H1 (cell line): ENCODE results near the gene PRSS8. TPM values are rescaled to one million over a fixed set of nuclear protein-coding genes. Genes with fewer than 3 reads are reported as not detected.
A peak's percentile ranks its signal among the peaks of the same experiment; 100 is the strongest.

Experiments used
- CTCF ChIA-PET: fragments of 300-600 bp; sonication (Branson Sonifier 250); formaldehyde crosslinking; loops from one replicate; lab custom pipeline; 2021; ENCODE audit not compliant: partially characterized antibody; lab: Charles Lee
- POLR2A ChIA-PET: fragments of 300-600 bp; sonication (Branson Sonifier 250); formaldehyde crosslinking; loops from one replicate; lab custom pipeline; 2021; ENCODE audit warnings: inconsistent platforms; ENCODE audit not compliant: partially characterized antibody; lab: Charles Lee
- DNase-seq, 2 experiments: peaks; one replicate each; pipeline versions ENCODE4 v3.0.0 to v3.0.0-alpha.2; 2010 to 2022; ENCODE audit warnings: low spot score in 2 of 2, low read depth in 1 of 2, mixed read lengths in 1 of 2
- FAIRE-seq: peaks from 2 replicates; lab custom pipeline; 2011; peaks lifted over from hg19 to GRCh38; lab: Jason Lieb, UNC
- H2AFZ ChIP-seq: 2 replicates; pipeline ENCODE4 v1.8.1; 2012; ENCODE audit warnings: low read length, inconsistent platforms
- H2AK5ac ChIP-seq: 2 replicates; pipeline ENCODE4 v1.6.1; 2013; ENCODE audit warnings: low read depth, low read length
- H2BK120ac ChIP-seq: replicated peaks from 2 replicates; pipeline ENCODE3; 2013; ENCODE audit warnings: low read depth, low read length, inconsistent platforms
- H2BK12ac ChIP-seq: 2 replicates; pipeline ENCODE4 v1.6.1; 2013; ENCODE audit warnings: low read depth, low read length
- H2BK15ac ChIP-seq: 2 replicates; pipeline ENCODE4 v1.6.1; 2013; ENCODE audit warnings: low read length
- H2BK20ac ChIP-seq: 2 replicates; pipeline ENCODE4 v1.6.1; 2013; ENCODE audit warnings: low read length
- H2BK5ac ChIP-seq: 2 replicates; pipeline ENCODE4 v1.6.1; 2013; ENCODE audit warnings: low read depth, low read length
- H3K14ac ChIP-seq: 2 replicates; pipeline ENCODE4 v1.6.1; 2013; ENCODE audit warnings: inconsistent platforms; ENCODE audit not compliant: insufficient read length
- H3K18ac ChIP-seq: 2 replicates; pipeline ENCODE4 v1.6.1; 2013; ENCODE audit warnings: low read length; ENCODE audit errors: extremely low read depth
- H3K23ac ChIP-seq: 2 replicates; pipeline ENCODE4 v1.6.1; 2013; ENCODE audit warnings: inconsistent platforms; ENCODE audit not compliant: insufficient read length
- H3K23me2 ChIP-seq: 2 replicates; pipeline ENCODE4 v1.6.1; 2013; ENCODE audit warnings: low read depth, low read length
- H3K27ac ChIP-seq: 2 replicates; pipeline ENCODE4 v1.6.1; 2011; ENCODE audit warnings: low read depth, low read length, inconsistent platforms
- H3K27me3 ChIP-seq, 4 experiments: replicated peaks in 1 of 4; 1 replicate in 1 of 4; 2 replicates in 3 of 4; pipeline versions ENCODE4 v1.6.1 to v1.8.1; 2011 to 2013; ENCODE audit warnings: low read length in 3 of 4, mild to moderate bottlenecking in 3 of 4, inconsistent platforms in 2 of 4, mixed read lengths in 2 of 4, moderate library complexity in 1 of 4; ENCODE audit not compliant: control insufficient read depth in 3 of 4, insufficient read depth in 3 of 4; ENCODE audit errors: extremely low read depth in 1 of 4
- H3K36me3 ChIP-seq, 4 experiments: 2 replicates each; pipeline versions ENCODE4 v1.6.1 to v1.8.1; 2011 to 2013; ENCODE audit warnings: mild to moderate bottlenecking in 4 of 4, low read length in 3 of 4, moderate library complexity in 2 of 4, control low read depth in 1 of 4, inconsistent platforms in 1 of 4; ENCODE audit not compliant: insufficient read depth in 4 of 4, control insufficient read depth in 2 of 4
- H3K4ac ChIP-seq: replicated peaks from 2 replicates; pipeline ENCODE3; 2013; ENCODE audit warnings: low read length, low read depth, mixed read lengths, inconsistent platforms; ENCODE audit not compliant: insufficient read length
- H3K4me1 ChIP-seq, 4 experiments: replicated peaks in 1 of 4; 1 replicate in 1 of 4; 2 replicates in 3 of 4; pipeline versions ENCODE4 v1.6.1 to v1.8.1; 2011 to 2013; ENCODE audit warnings: low read length in 3 of 4, inconsistent platforms in 2 of 4, mixed read lengths in 1 of 4; ENCODE audit not compliant: insufficient read depth in 4 of 4, control insufficient read depth in 3 of 4
- H3K4me2 ChIP-seq, 2 experiments: 2 replicates each; pipeline versions ENCODE4 v1.6.1 to v1.8.1; 2011 to 2013; ENCODE audit warnings: low read depth in 2 of 2, low read length in 2 of 2, control low read depth in 1 of 2, inconsistent platforms in 1 of 2, mild to moderate bottlenecking in 1 of 2; ENCODE audit not compliant: insufficient read depth in 1 of 2
- H3K4me3 ChIP-seq, 4 experiments: fragments of 200-600, 300-600 bp in 1 of 4; sonication (generic), shearing (Covaris generic), sonication (Bioruptor Twin) in 1 of 4; 2 replicates each; pipeline versions ENCODE4 v1.5.1 to v1.8.1; 2011 to 2016; ENCODE audit warnings: low read length in 4 of 4, low read depth in 3 of 4, control low read depth in 2 of 4, inconsistent platforms in 2 of 4, mild to moderate bottlenecking in 2 of 4, mixed read lengths in 1 of 4, moderate library complexity in 1 of 4; ENCODE audit not compliant: insufficient read depth in 2 of 4; ENCODE audit errors: extremely low read depth in 1 of 4
- H3K56ac ChIP-seq: replicated peaks from 2 replicates; pipeline ENCODE3; 2013; ENCODE audit warnings: low read depth, mild to moderate bottlenecking, mixed read lengths, low read length, inconsistent platforms; ENCODE audit not compliant: insufficient read length
- H3K79me1 ChIP-seq: 2 replicates; pipeline ENCODE4 v1.6.1; 2013; ENCODE audit warnings: low read depth, low read length, control low read depth
- H3K79me2 ChIP-seq, 2 experiments: 2 replicates each; pipeline versions ENCODE4 v1.6.1 to v1.8.1; 2012 to 2013; ENCODE audit warnings: low read length in 2 of 2, mild to moderate bottlenecking in 2 of 2, inconsistent platforms in 1 of 2; ENCODE audit not compliant: insufficient read depth in 2 of 2, control insufficient read depth in 1 of 2
- H3K9ac ChIP-seq, 4 experiments: replicated peaks in 1 of 4; 1 replicate in 1 of 4; 2 replicates in 3 of 4; pipeline versions ENCODE4 v1.6.1 to v1.8.1; 2011 to 2013; ENCODE audit warnings: low read depth in 3 of 4, low read length in 3 of 4, control low read depth in 2 of 4, mild to moderate bottlenecking in 2 of 4, moderate library complexity in 2 of 4, inconsistent platforms in 1 of 4; ENCODE audit errors: extremely low read depth in 1 of 4
- H3K9me3 ChIP-seq, 2 experiments: 2 replicates each; pipeline versions ENCODE4 v1.6.1 to v1.8.1; 2012 to 2013; ENCODE audit warnings: mild to moderate bottlenecking in 2 of 2, moderate library complexity in 2 of 2, control low read depth in 1 of 2, inconsistent platforms in 1 of 2, low read depth in 1 of 2, low read length in 1 of 2, mixed read lengths in 1 of 2; ENCODE audit not compliant: insufficient read depth in 2 of 2
- H4K20me1 ChIP-seq, 2 experiments: replicated peaks in 1 of 2; 2 replicates each; pipeline versions ENCODE3 to v1.8.1; 2011 to 2013; ENCODE audit warnings: inconsistent platforms in 2 of 2, low read length in 2 of 2, mild to moderate bottlenecking in 1 of 2; ENCODE audit not compliant: insufficient read depth in 2 of 2, control insufficient read depth in 1 of 2
- H4K5ac ChIP-seq: 2 replicates; pipeline ENCODE4 v1.6.1; 2013; ENCODE audit warnings: low read length, low read depth, mixed read lengths, inconsistent platforms; ENCODE audit not compliant: insufficient read length
- H4K8ac ChIP-seq: 2 replicates; pipeline ENCODE4 v1.8.0; 2013; ENCODE audit warnings: mild to moderate bottlenecking, moderate library complexity, low read length, inconsistent platforms; ENCODE audit not compliant: insufficient read depth; ENCODE audit errors: extremely low read depth
- H4K91ac ChIP-seq: replicated peaks from 2 replicates; pipeline ENCODE3; 2013; ENCODE audit warnings: low read length, mixed read lengths, inconsistent platforms; ENCODE audit not compliant: insufficient read length
- ASH2L ChIP-seq: fragments of 200-600, 300-600 bp; sonication (generic); IDR thresholded peaks from one replicate; pipeline ENCODE4 v1.7.1; 2017; ENCODE audit warnings: low read length
- POLR2A ChIP-seq, 2 experiments: IDR thresholded peaks; 1 replicate in 1 of 2; 2 replicates in 1 of 2; pipeline ENCODE4 v1.6.1; 2011; ENCODE audit warnings: low read depth in 2 of 2, low read length in 2 of 2, mild to moderate bottlenecking in 2 of 2; ENCODE audit errors: control extremely low read depth in 1 of 2
- WGBS, 2 experiments: shearing (Covaris generic) in 1 of 2; methylation state at CpG; one replicate each; pipeline versions ENCODE4 v1.1.6 to v1.1.7; 2013 to 2015; ENCODE audit warnings: low lambda C conversion rate in 2 of 2, mixed read lengths in 2 of 2, inconsistent platforms in 1 of 2, low coverage in 1 of 2, missing lambda C conversion rate in 1 of 2; ENCODE audit not compliant: insufficient replicate concordance in 2 of 2, insufficient coverage in 1 of 2, insufficient read length in 1 of 2; ENCODE audit errors: extremely low coverage in 1 of 2, missing lambda C conversion rate in 1 of 2; 5-methylcytosine and 5-hydroxymethylcytosine counted together
- polyA plus RNA-seq, 7 experiments: library from polyadenylated mRNA; depleted of rRNA in 3 of 7; stranded (reverse) in 5 of 7; unstranded in 2 of 7; fragments of >200 nt in 5 of 7; fragments of 200-250 nt in 2 of 7; gene quantifications; 1 replicate in 5 of 7; 2 replicates in 1 of 7; 4 replicates in 1 of 7; pipeline versions ENCODE4 v1.2.1 to v1.2.3, GENCODE V29; 2011 to 2013; ENCODE audit warnings: missing spikeins in 2 of 7, mixed read lengths in 2 of 7
- total RNA-seq: library from RNA; stranded (reverse); fragmentation: NEBNext Ultra II Directional; extraction: Animal tissue kit (Norgen Biotek cat#: 25700); gene quantifications from 2 replicates; pipeline ENCODE4 v1.2.1, GENCODE V29; 2021

The PRSS8 gene
- total and polyA plus RNA-seq, 2 of the 8 experiments (the other 6 are each of a cell fraction or from before 2014, with no cell fraction given), result 87.7 to 273 TPM

DNA sequence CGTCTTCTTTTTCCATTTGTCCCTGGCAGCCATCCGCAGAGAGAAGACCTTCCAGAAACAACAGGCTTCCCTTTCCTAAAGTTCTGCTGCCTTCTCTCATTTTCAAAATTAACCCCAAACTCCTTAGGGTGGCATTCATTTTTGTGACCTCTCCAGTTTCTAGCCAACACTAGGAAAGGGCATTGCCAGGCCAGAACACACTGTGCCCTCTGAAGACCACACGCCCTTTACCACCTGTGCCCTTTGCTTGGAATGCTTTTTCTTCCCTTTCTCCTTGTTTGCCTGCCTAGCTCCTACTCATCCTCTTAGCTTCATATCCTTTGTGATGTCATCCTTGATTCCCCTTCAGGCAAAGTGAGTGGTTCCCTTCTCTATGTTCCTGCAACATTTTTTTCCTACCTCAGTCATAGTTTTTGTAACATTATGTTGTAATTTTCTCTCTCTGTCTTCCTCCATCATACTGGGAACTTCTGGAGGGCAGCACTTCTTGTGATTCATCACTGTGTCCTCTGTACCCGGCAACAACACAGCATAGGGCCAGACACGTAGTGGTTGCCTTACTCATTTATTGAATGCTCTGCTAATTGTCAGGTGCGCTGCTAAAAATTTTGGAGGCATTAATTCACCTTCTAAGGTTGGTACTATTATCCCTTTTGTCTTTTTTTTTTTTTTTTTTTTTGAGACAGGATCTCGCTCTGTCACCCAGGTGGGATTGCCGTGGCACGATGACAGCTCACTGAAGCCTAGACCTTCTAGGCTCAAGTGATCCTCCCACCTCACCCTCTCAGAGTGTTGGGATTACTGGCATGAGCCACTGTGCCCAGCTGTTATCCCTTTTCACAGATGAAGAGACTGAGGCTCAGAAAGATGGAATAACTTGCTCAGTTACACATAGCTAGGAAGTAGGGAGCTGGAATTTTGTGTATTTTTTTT lies 17.0 kb downstream of the PRSS8 start:
- Histone ChIP-seq H3K14ac (no peak overlapping the region), H2BK15ac (no peak overlapping the region), H3K79me1 (peaks cover 8% of the 10 kb centered on the region), H3K56ac (no peak overlapping the region), H3K18ac (no peak overlapping the region), H3K79me2 (peaks cover 3 to 19% of the 10 kb centered on the region in 2 experiments; a peak in 3 of 4 replicates), H2AK5ac (no peak overlapping the region), H3K23ac (no peak overlapping the region), H3K4ac (no peak overlapping the region), H2BK12ac (no peak overlapping the region), H2BK120ac (no peak overlapping the region), H2BK5ac (peak overlapping the region; percentile 79), H3K4me1 (peaks cover 0 to 4% (median 2%) of the 10 kb centered on the region in 4 experiments; a peak in 3 of 7 replicates), H3K9ac (peak overlapping the region; percentile 51 to 92 (median 71)), H2AFZ (no peak overlapping the region), H4K8ac (no peak overlapping the region), H3K27me3 (no peaks in the 10 kb centered on the region), H4K5ac (no peak overlapping the region), H2BK20ac (no peak overlapping the region), H3K4me2 (peak overlapping the region; percentile 94 to 98), H3K9me3 (no peaks in the 10 kb centered on the region), H3K23me2 (peaks cover 6% of the 10 kb centered on the region), H4K20me1 (peaks cover 0 to 5% of the 10 kb centered on the region in 2 experiments), H3K36me3 (peaks cover 16 to 26% (median 20%) of the 10 kb centered on the region in 4 experiments), H3K4me3 (peak overlapping the region; percentile 70 to 96 (median 90)), H3K27ac (no peak overlapping the region), H4K91ac (no peak overlapping the region)
- TF ChIP-seq POLR2A (IDR thresholded peaks at IDR 0.05; ENCODE audit: control extremely low read depth in 1 of 2, low read depth in 2 of 2, low read length in 2 of 2) (peak in 1 of 2 experiments; percentile 40; a peak in 1 of 3 replicates), ASH2L (no peak)
- ChIA-PET POLR2A (interaction anchor here (0.6 to 34.9 kb wide), 23 partner anchors 3 to 177 kb away, joined by 3 to 713 read pairs (median 5); partner anchors contain the start of genes BCKDK, FUS, HSD3B7 and KAT8), CTCF (interaction anchor here (0.7 to 1.7 kb wide), 8 partner anchors 9 to 177 kb away, joined by 3 to 6 read pairs (median 3); no protein-coding TSS in a partner anchor)
- no peak for DNase-seq
- WGBS, 2 experiments, result 71% methylated on average over 8 of the region's 9 CpGs; no CpG with 5 or more reads in 1 of the 2 experiments
- FAIRE-seq, result no peak
